ENCODE measurements around the gene CDH23.

Gene CDH23

GRCh38 chr10:71832967-71833366 is 436.2 kb downstream of the CDH23 start:
- H3K36me3 ChIP-seq (ENCODE audit: insufficient read depth, insufficient read length, low read length): peaks cover 68% of the 10 kb centered on the region
- no peak for TF ChIP-seq ZNF274 (IDR thresholded peaks at IDR 0.05; ENCODE audit: low read depth, low read length)
- TF ChIP-seq YY1 (IDR thresholded peaks at IDR 0.05; ENCODE audit: insufficient read depth, insufficient read length): no peak
- no peak for TF ChIP-seq SUZ12 (IDR thresholded peaks at IDR 0.05; ENCODE audit: extremely low read depth, insufficient read depth, insufficient read length)
- peaks cover 12% of the 10 kb centered on the region for H3K4me1 ChIP-seq (ENCODE audit: insufficient read depth, insufficient read length)
- DNase-seq (ENCODE audit: low read depth, low spot score): no peak
- H3K9ac ChIP-seq (ENCODE audit: insufficient read length, low read depth): no peak overlapping the region
- H3K4me3 ChIP-seq (ENCODE audit: insufficient read length, low read depth): no peak overlapping the region
- no peaks in the 10 kb centered on the region for H3K27me3 ChIP-seq (ENCODE audit: insufficient read depth, insufficient read length)
- H3K9me3 ChIP-seq (ENCODE audit: insufficient read depth, low read length): no peaks in the 10 kb centered on the region

GRCh38 chr10:71833451-71834342 is 437.0 kb downstream of the CDH23 start:
- Histone ChIP-seq H3K4me1 (ENCODE audit: insufficient read depth, insufficient read length) (peaks cover 18% of the 10 kb centered on the region), H3K36me3 (ENCODE audit: insufficient read depth, insufficient read length, low read length) (peaks cover 64% of the 10 kb centered on the region), H3K9ac (ENCODE audit: insufficient read length, low read depth) (no peak overlapping the region), H3K9me3 (ENCODE audit: insufficient read depth, low read length) (no peaks in the 10 kb centered on the region), H3K4me3 (ENCODE audit: insufficient read length, low read depth) (no peak overlapping the region), H3K27me3 (ENCODE audit: insufficient read depth, insufficient read length) (no peaks in the 10 kb centered on the region)
- TF ChIP-seq YY1 (IDR thresholded peaks at IDR 0.05; ENCODE audit: insufficient read depth, insufficient read length): no peak
- TF ChIP-seq SUZ12 (IDR thresholded peaks at IDR 0.05; ENCODE audit: extremely low read depth, insufficient read depth, insufficient read length): no peak
- no peak for TF ChIP-seq ZNF274 (IDR thresholded peaks at IDR 0.05; ENCODE audit: low read depth, low read length)
- DNase-seq (ENCODE audit: low read depth, low spot score): no peak

- Histone ChIP-seq H3K4me3 (ENCODE audit: insufficient read length, low read depth) (no peak overlapping the region), H3K9me3 (ENCODE audit: insufficient read depth, low read length) (no peaks in the 10 kb centered on the region), H3K27me3 (ENCODE audit: insufficient read depth, insufficient read length) (no peaks in the 10 kb centered on the region), H3K9ac (ENCODE audit: insufficient read length, low read depth) (no peak overlapping the region), H3K36me3 (ENCODE audit: insufficient read depth, insufficient read length, low read length) (peaks cover 60% of the 10 kb centered on the region), H3K4me1 (ENCODE audit: insufficient read depth, insufficient read length) (peaks cover 18% of the 10 kb centered on the region)
- DNase-seq (ENCODE audit: low read depth, low spot score): no peak
- TF ChIP-seq YY1 (IDR thresholded peaks at IDR 0.05; ENCODE audit: insufficient read depth, insufficient read length): no peak
- TF ChIP-seq ZNF274 (IDR thresholded peaks at IDR 0.05; ENCODE audit: low read depth, low read length): no peak
- TF ChIP-seq SUZ12 (IDR thresholded peaks at IDR 0.05; ENCODE audit: extremely low read depth, insufficient read depth, insufficient read length): no peak
Measured at GRCh38 chr10:71834343-71834674, 437.6 kb downstream of the CDH23 start.

GRCh38 chr10:71835671-71836595 is 439.2 kb downstream of the CDH23 start:
- H3K27me3 ChIP-seq (ENCODE audit: insufficient read depth, insufficient read length): no peaks in the 10 kb centered on the region
- DNase-seq (ENCODE audit: low read depth, low spot score): no peak
- H3K9ac ChIP-seq (ENCODE audit: insufficient read length, low read depth): no peak overlapping the region
- H3K4me3 ChIP-seq (ENCODE audit: insufficient read length, low read depth): no peak overlapping the region
- H3K36me3 ChIP-seq (ENCODE audit: insufficient read depth, insufficient read length, low read length): peaks cover 44% of the 10 kb centered on the region
- no peaks in the 10 kb centered on the region for H3K9me3 ChIP-seq (ENCODE audit: insufficient read depth, low read length)
- TF ChIP-seq SUZ12 (IDR thresholded peaks at IDR 0.05; ENCODE audit: extremely low read depth, insufficient read depth, insufficient read length): no peak
- no peak for TF ChIP-seq ZNF274 (IDR thresholded peaks at IDR 0.05; ENCODE audit: low read depth, low read length)
- no peak for TF ChIP-seq YY1 (IDR thresholded peaks at IDR 0.05; ENCODE audit: insufficient read depth, insufficient read length)
- peaks cover 23% of the 10 kb centered on the region for H3K4me1 ChIP-seq (ENCODE audit: insufficient read depth, insufficient read length)

GRCh38 chr10:71836596-71836974 is 439.9 kb downstream of the CDH23 start:
- Histone ChIP-seq H3K4me1 (ENCODE audit: insufficient read depth, insufficient read length) (peaks cover 26% of the 10 kb centered on the region), H3K4me3 (ENCODE audit: insufficient read length, low read depth) (no peak overlapping the region)
- DNase-seq (ENCODE audit: low read depth, low spot score): no peak

GRCh38 chr10:71837098-71837827 is 440.5 kb downstream of the CDH23 start:
- Histone ChIP-seq H3K4me3 (ENCODE audit: insufficient read length, low read depth) (no peak overlapping the region), H3K4me1 (ENCODE audit: insufficient read depth, insufficient read length) (peaks cover 26% of the 10 kb centered on the region), H3K27me3 (ENCODE audit: insufficient read depth, insufficient read length) (no peaks in the 10 kb centered on the region), H3K9me3 (ENCODE audit: insufficient read depth, low read length) (no peaks in the 10 kb centered on the region), H3K36me3 (ENCODE audit: insufficient read depth, insufficient read length, low read length) (peaks cover 30% of the 10 kb centered on the region), H3K9ac (ENCODE audit: insufficient read length, low read depth) (no peak overlapping the region)
- DNase-seq (ENCODE audit: low read depth, low spot score): no peak
- TF ChIP-seq ZNF274 (IDR thresholded peaks at IDR 0.05; ENCODE audit: low read depth, low read length) (no peak), SUZ12 (IDR thresholded peaks at IDR 0.05; ENCODE audit: extremely low read depth, insufficient read depth, insufficient read length) (no peak), YY1 (IDR thresholded peaks at IDR 0.05; ENCODE audit: insufficient read depth, insufficient read length) (no peak)

More at GRCh38 chr10:71836596-71836974, 439.9 kb downstream of the CDH23 start:
- Histone ChIP-seq H3K9me3 (ENCODE audit: insufficient read depth, low read length) (no peaks in the 10 kb centered on the region), H3K9ac (ENCODE audit: insufficient read length, low read depth) (no peak overlapping the region), H3K27me3 (ENCODE audit: insufficient read depth, insufficient read length) (no peaks in the 10 kb centered on the region), H3K36me3 (ENCODE audit: insufficient read depth, insufficient read length, low read length) (peaks cover 37% of the 10 kb centered on the region)
- TF ChIP-seq SUZ12 (IDR thresholded peaks at IDR 0.05; ENCODE audit: extremely low read depth, insufficient read depth, insufficient read length): no peak
- no peak for TF ChIP-seq YY1 (IDR thresholded peaks at IDR 0.05; ENCODE audit: insufficient read depth, insufficient read length)
- TF ChIP-seq ZNF274 (IDR thresholded peaks at IDR 0.05; ENCODE audit: low read depth, low read length): no peak

Data from NT2/D1 (cell line).